SK-N-SH treated with all-trans-retinoic acid at 6 μM for 48 hours (cell line): ENCODE measurements around the gene CSN1S1.

Experiments
- CSDC2 ChIP-seq: fragments of 250-450 bp; sonication (Bioruptor Pico); IDR thresholded peaks from 2 replicates; pipeline ENCODE4 v1.5.0; 2020; ENCODE audit warnings: mild to moderate bottlenecking, moderate library complexity
- PATZ1 ChIP-seq: fragments of 250-450 bp; sonication (Bioruptor Pico); IDR thresholded peaks from 2 replicates; pipeline ENCODE4 v1.8.0; 2020; ENCODE audit warnings: mild to moderate bottlenecking, moderate library complexity, borderline replicate concordance
- POU6F1 ChIP-seq: fragments of 250-450 bp; sonication (Bioruptor Pico); IDR thresholded peaks from 2 replicates; pipeline ENCODE4 v1.8.0; 2021; ENCODE audit warnings: low read depth, mild to moderate bottlenecking, moderate library complexity, borderline replicate concordance
- RARB ChIP-seq: fragments of 250-450 bp; sonication (Bioruptor Pico); IDR thresholded peaks from 2 replicates; pipeline ENCODE4 v1.8.0; 2021; ENCODE audit warnings: mild to moderate bottlenecking, moderate library complexity
- ZNF8 ChIP-seq: fragments of 450-650 bp; formaldehyde crosslinking; IDR thresholded peaks from 2 replicates; pipeline ENCODE4 v1.5.0; 2020; ENCODE audit warnings: mild to moderate bottlenecking, moderate library complexity

- TF ChIP-seq ZNF8 (CRISPR knock-in tag) (no peak), CSDC2 (CRISPR knock-in tag) (no peak), PATZ1 (no peak), RARB (CRISPR knock-in tag) (no peak), POU6F1 (no peak)
Measured at GRCh38 chr4:69888336-69888735, 42.5 kb upstream of the CSN1S1 start.
